ENCODE measurements around the gene MBD1. TPM values are rescaled to one million over a fixed set of nuclear protein-coding genes. Genes with fewer than 3 reads are reported as not detected.

The MBD1 gene
- total and polyA plus RNA-seq, 2 of the 13 experiments (the other 11 are each of a cell fraction or from before 2014, with no cell fraction given), result 25.5 to 28.6 TPM

- TF ChIP-seq GMEB2 (CRISPR knock-in tag; IDR thresholded peaks at IDR 0.05; ENCODE audit: low read depth), result no peak
- TF ChIP-seq MED1 (CRISPR knock-in tag; IDR thresholded peaks at IDR 0.05), result no peak
- 0 out of 2 replicates have a peak, but pooled peaks have one; percentile 3 for TF ChIP-seq STAG1 (CRISPR knock-in tag; IDR thresholded peaks at IDR 0.05)
- TF ChIP-seq PATZ1 (CRISPR knock-in tag; IDR thresholded peaks at IDR 0.05), result no peak
- TF ChIP-seq NCOA2 (CRISPR knock-in tag; IDR thresholded peaks at IDR 0.05), result no peak
- TF ChIP-seq ZNF382 (CRISPR knock-in tag; IDR thresholded peaks at IDR 0.05; ENCODE audit: borderline replicate concordance), result no peak
- no peak for TF ChIP-seq SOX6 (IDR thresholded peaks at IDR 0.05)
- no peak for TF ChIP-seq SOX6 (CRISPR knock-in tag; IDR thresholded peaks at IDR 0.05)
- TF ChIP-seq REPIN1 (CRISPR knock-in tag; IDR thresholded peaks at IDR 0.05; ENCODE audit: borderline replicate concordance, low read depth), result no peak
- no peak for TF ChIP-seq CBX2 (IDR thresholded peaks at IDR 0.05; ENCODE audit: low read depth, low read length)
- TF ChIP-seq CBX2 (CRISPR knock-in tag; IDR thresholded peaks at IDR 0.05; ENCODE audit: low read depth), result no peak
These were observed 13.1 kb downstream of the MBD1 start (continued) for GRCh38 chr18:50268022-50268747.

Data from HepG2 (cell line).